HEK293T (cell line): ENCODE results near the gene IL4I1.

Source experiments
- FOXA1 ChIP-seq: fragments of 450-650 bp; IDR thresholded peaks from 2 replicates; pipeline ENCODE4 v1.6.1; 2016; ENCODE audit warnings: mild to moderate bottlenecking
- LEF1 ChIP-seq: fragments of 450-650 bp; IDR thresholded peaks from 2 replicates; pipeline ENCODE4 v1.6.1; 2017; ENCODE audit warnings: mild to moderate bottlenecking, borderline replicate concordance
- NFRKB ChIP-seq: fragments of 450-650 bp; IDR thresholded peaks from 2 replicates; pipeline ENCODE4 v1.6.1; 2016; ENCODE audit warnings: mild to moderate bottlenecking, moderate library complexity
- SP1 ChIP-seq: fragments of 450-650 bp; IDR thresholded peaks from 2 replicates; pipeline ENCODE4 v1.6.1; 2017
- ZNF384 ChIP-seq: fragments of 450-650 bp; IDR thresholded peaks from 2 replicates; pipeline ENCODE4 v1.6.1; 2016

DNA sequence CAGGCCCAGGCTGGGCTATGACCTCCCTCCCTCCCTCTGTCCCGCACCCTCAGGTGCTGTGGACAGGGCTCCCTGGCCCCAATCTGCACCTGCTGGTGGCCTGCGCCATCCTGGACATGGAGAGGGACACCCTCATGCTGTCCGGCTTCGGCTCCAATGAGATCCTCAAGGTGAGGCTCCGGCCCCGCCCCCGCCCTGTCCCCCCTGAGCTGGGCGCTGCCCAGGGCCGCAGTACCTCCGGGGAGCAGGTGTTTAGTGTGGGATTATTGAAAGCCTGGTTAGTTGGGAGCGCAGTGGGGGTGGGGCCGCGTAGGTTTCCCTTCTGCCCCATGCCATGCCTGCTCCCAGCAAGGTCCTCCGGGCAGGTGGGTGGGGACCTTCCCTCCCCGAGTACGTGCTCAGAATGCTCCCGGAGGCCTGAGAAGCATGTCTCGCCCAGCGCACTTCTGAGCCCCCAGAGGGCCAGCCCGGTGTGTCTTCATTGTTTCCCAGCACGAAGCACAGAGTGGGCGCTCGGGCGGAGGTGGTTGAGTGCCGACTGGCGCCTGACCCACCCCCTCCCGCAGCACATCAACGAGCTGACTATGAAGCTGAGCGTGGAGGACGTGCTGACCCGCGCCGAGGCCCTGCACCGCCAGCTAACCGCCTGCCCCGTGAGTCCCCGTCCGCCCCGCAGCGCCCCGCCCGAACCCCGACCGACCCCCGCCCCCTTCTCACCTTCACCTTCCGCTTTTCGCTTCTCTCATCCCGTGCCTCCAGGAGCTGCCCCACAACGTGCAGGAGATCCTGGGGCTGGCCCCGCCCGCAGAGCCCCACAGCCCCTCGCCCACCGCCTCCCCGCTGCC, 8.8 kb downstream of the IL4I1 start:
- TF ChIP-seq SP1: no peak
- no peak for TF ChIP-seq ZNF384
- no peak for TF ChIP-seq LEF1
- TF ChIP-seq FOXA1: no peak
- no peak for TF ChIP-seq NFRKB
